Fibroblast of skin of right biceps (primary cell): ENCODE measurements around the gene HNRNPLL.
"Not testable (repeated sequence)": the region's sequence is repeated elsewhere in the genome, so short reads cannot be mapped to it uniquely, and the experiment has no call there.

Source experiments
- DNase-seq: peaks from one replicate; pipeline ENCODE4 v3.0.0-alpha.2; 2013

Gene HNRNPLL

DNA sequence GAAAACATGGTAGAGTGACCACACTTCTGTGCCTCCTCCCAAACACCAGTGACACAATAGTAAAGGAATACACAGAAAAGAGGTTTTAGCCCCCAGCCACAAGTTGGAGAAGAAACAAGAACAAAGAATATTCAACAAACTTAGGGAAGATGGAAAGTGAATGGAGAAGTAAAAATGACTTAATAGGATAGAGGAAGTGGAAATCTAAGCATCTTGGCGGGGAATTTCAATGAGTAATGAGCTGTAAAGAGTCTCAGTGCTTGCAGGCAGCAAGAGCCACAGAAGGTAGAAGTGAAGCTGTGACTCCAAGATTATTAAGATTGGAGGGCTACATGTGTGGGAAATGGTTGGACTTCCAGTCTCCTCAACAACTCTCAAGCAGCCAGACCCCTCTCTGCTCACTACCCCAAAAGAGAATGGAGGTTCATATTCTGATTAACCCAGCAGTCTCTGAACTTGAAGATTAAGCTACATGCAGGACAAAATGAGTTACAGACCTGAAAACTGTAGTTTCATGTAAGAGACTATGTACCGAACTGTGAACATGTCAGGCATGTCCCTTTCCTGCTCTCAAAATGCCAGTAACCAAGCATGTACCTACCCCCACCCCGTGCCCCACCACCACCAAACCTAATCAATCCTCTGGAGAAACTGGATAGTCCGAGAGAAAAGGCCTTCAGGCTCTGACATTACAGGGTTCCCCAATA, 16.9 kb upstream of the HNRNPLL start:
- peak; percentile 8 for DNase-seq

DNA sequence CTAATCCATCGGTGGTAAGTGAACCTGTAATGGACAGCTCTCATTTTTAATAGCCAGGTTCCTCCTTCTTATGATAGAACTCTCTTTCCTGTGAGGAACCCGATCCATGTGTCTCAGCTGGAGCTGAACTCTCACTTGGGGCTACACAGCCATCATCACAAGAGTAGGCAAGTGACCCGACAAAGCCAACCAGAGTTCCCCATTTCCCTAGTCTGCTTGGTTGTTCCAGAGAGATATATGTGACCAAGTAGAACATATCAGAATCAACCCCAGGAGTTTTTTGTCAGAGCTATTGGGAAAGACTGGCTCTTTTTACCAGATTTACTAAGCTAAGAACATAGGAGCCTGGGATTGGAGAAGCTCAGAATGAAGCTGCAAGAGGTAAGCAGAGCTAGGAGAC, 14.6 kb upstream of the HNRNPLL start:
- no peak for DNase-seq

DNA sequence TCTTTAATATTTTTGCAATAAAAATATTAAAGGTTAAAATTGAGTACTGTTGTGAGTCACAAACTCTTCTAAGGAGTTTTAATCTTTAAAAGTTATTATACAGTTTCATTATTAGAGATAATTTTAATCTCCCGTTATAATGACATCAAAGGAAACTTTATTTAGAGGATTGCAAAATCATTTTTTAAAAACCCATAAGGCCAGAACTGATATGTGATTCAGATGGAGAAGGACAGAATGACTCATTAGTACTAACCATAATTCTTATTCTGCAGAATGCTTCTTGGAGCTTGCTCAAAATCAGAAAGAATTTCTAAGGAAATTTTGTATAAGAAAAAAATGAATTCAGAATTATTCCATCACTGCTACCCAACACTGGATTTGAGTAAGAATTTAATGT, 12.5 kb upstream of the HNRNPLL start:
- DNase-seq, result peak; percentile 41

DNA sequence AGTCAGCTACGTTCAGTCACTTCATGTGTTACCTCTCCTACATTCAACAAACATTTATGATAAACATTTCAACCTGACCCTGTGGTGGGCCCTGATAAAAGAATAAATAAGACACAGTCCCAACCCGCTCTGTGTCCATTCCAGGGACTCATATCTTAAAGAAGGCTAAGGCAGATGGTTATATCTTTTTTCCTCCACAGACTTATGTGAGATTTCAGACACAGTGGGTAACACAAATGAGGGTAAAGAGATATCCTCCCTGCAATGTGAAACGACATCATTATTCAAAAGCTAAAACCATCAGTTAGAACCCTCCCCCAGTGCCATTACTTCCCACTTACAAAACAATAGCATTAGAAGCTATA, 11.1 kb upstream of the HNRNPLL start:
- no peak for DNase-seq

DNA sequence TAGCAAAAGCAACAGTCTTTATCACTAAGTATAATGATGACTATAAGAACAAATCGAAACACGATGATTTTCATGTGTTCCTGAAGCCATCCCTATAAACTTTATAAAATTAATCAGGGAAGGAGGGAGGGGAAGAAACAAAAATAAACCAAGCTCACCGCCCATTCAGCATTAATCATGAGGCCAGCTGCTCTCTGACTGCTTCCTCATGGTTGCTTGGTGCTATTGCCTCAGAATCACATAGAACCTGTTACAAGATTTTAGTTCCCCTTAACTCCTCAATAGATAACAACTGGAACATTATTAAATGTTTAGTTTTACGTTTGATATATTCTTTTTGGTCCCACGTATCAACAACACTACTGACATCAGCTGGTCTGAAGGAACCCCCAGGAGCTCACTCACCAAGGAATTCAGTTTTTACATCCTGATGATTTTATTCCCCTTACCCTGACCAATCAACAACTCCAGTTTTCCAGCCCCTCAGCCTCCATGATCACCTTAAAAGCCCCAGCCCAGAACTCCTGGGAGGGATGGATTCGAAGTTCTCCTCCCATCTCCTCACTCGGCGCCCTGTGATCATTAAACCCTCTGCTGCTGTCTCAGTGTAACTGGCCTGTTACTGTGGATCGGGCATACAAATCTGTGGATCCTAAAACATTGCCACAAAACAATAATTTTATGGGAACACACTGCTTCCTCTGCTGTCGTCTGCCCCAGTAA, 10.6 kb upstream of the HNRNPLL start:
- DNase-seq, result peak; percentile 8

DNA sequence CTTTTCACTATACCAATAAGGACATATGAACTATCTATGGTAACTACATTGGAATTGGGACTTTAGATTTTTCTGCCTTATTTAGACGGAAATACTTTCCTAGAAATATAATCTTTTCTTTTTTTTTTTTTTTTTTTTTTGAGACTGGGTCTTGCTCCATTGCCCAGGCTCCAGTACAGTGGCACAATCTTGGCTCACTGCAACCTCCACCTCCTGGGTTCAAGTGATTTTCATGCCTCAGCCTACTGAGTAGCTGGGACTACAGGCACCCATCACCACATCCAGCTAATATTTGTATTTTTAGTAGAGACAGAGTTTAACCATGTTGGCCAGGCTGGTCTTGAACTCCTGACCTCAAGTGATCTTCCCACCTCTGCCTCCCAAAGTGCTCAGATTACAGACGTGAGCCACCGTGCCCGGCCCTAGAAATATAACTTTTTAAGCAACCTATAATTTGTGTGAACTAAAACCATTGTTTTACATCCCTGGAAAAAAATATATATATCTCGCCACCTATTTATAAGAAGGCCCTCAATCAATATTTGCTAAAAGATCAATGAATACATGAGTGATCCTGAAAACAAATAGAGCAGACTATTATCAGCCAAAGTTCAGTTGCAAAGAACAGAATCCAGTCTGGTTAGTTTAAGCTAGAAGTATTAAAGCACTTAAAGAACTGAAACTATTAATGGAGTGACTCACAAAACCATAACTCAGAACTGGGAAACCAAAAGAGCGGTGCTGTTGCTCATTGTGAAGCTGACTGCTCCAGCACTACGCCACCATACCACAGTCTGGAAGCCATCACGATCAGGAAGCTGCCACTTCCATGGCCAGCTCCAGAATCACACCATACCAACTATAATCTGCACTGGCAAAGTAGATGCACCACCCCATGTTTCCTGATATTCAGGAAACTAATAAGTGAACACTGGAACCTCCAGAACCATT, 8.4 kb upstream of the HNRNPLL start:
- DNase-seq, result peak; percentile 53

DNA sequence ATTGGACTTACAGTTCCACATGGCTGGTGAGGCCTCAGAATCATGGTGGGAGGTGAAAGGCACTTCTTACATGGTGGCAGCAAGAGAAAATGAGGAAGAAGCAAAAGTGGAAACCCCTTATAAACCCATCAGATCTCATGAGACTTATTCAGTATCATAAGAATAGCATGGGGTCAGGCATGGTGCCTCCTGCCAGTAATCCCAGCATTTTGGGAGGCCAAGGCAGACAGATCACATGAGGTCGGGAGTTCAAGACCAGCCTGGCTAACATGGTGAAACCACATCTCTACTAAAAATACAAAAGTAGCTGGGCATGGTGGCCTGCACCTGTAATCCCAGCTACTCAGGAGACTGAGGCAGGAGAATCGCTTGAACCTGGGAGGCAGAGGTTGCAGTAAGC, 6.5 kb upstream of the HNRNPLL start:
- DNase-seq, result not testable (repeated sequence)

DNA sequence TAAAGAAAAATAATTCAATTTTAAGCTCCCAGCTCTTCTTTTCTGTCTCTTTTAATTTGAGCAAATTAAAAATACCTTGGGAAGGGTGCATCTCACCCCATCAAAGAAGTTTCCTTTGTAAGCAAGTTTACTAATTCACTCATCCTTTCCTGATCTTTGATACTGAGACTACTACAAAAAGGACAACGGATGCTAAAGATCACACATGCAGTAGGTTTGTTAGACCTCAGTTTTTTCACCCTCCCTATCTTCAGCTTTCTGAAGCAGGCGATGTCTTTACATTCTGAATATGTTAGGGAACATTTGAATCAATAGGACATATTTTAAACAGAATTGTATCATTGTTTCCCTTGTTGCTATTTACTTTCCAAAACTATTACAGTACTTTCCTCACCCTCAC, 6.0 kb upstream of the HNRNPLL start:
- no peak for DNase-seq

DNA sequence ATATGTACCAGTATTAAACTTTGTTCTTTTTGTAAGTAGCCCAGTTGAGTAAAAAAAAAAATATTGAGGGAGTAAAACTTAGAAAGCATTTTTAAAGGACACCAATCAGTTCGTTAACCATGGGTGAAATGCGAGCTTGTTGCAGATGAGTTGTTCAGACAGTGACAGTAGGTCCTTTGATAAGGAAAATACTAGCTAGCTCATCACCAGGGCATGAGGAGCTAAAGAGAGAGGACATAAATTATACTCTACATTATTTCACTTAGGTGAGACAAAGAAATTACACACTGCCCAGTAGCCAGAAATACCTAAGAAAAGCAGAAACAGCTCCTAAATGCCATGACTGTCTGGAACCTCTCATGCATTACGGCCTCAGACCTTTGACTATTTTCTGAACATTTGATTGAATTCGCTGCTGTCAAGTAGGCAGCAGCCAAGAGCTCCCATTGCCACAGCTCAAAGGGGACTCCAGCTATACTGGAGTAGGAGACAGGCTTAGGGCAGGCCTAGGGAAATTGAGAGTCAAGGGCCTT, 2.6 kb upstream of the HNRNPLL start:
- no peak for DNase-seq

DNA sequence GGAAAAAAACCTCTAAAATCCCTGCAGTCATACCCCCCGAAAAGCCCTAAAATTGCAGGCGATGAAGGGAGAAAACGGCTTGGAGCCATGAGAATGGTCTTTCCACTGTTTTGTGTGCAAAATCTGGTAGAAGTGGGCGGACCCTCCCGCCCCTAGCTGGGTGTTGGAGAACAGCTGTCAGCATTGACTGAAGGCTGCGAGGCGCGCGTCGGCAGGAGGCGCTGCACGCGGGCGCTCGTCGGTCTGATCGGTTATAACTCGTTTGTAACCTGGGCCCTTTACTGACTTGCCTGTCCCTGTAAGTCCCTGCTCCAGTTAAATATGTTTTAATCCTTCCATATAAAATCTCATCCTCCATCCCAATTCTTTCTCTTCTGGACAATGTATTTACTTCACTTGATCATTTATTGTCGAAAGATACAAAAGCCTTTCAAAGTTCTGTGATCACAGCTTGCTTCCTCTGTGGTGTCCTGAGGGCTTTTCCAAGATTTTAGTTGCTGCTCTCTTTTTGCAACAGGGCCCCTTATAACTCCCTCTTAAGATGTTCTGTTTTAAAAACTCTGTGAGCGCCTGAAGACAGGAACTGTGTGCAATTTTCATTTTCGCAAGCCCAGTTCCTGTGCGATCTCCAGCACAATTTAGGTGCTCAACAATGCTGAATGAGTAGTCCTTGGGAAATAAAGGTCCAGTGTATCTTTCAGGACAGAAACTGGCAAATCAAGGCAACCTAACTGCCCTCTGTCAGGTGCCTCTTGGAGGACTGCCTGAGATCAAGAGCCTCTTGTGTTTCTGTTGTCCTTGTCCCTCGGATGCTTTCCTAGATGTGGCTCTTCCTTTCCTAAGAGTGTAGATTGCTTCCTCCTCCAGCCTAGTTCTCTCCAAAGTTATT, 918 bp upstream of the HNRNPLL start:
- peak; percentile 82 for DNase-seq

DNA sequence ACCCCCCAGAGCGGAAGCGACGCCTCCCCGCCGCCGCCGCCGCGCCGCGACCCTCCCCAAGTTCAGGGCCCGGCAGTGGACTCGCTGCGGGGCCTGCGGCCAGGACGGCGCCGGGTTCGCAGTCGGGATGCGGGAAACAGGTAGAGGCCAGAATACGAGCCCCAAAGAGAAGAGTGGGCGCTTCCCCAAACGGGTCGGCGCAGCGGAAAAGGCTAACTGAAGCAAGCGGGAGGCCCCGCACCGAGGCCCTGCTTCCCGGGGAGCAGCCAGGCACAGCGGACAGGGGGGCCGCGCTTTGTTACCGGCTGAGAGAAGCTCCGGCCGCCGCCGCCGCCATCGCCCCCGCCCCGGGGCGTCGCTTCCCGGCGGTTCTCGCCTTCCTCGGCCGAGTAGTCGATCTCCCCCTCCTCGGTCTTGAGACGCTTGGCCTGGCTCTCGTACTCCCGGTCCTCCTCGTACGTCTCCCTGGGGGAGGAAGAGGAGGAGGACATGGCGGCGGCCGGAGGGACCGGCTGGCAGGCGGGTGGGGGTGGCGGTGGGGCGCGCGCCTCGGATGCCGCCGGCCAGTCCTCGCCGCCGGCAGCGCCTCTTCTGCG, 494 bp downstream of the HNRNPLL start:
- no peak for DNase-seq

DNA sequence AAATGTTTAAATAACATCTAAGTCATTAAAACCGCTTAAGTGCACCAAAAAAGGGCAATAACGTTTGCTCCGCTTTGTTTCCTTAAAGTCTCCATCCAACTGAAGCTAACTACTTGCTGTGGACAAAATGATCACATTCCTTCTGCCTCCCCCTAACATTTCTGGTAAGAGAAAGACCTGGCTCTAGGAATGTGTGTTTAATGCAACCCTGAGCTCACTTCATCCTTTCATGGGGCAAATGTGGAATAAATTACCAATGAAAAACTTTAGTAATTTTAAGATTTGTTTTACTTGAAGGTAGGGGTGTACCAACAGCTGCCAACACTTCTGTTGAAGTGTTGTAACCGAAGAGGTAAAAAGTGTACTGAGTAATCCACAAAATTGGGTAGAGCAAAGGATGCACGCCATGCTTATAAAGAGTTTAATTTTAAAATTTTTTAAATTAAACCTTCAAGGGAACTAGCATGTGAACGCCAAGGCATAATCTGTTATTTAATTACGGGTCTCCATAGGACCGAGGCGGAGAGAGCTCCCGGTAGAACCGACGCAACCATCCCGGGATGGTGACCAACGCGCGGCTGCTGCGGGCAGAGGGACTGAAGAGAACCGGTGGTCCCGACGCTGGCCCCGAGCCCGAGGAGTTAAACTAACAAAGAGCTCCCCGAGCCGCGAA, 1.1 kb downstream of the HNRNPLL start:
- DNase-seq, result peak; percentile 45

DNA sequence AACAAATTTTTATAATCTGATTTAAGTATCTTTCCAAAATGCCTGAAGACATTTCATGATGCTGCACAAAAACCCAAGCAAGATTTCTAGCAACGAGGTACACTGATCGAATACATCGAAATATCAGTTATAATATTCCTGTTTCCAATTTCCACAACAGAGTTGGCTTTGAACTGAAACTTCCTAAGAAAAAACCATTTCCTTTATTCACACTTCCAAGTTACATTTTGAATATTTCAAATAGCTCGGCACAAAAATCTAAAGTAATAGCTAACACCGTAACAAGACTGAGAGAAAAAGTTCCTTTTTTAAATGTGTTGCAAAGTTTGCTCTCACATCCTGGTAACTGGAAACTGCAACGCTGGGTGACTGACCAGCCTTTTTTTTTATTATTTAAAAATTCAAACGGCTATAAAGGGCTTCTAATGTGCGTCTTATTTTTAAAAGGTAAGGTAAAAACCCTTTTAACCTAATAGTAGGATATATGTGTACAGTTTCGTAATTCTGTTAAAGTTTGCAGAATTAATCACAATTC, 1.7 kb downstream of the HNRNPLL start:
- DNase-seq, result no peak

DNA sequence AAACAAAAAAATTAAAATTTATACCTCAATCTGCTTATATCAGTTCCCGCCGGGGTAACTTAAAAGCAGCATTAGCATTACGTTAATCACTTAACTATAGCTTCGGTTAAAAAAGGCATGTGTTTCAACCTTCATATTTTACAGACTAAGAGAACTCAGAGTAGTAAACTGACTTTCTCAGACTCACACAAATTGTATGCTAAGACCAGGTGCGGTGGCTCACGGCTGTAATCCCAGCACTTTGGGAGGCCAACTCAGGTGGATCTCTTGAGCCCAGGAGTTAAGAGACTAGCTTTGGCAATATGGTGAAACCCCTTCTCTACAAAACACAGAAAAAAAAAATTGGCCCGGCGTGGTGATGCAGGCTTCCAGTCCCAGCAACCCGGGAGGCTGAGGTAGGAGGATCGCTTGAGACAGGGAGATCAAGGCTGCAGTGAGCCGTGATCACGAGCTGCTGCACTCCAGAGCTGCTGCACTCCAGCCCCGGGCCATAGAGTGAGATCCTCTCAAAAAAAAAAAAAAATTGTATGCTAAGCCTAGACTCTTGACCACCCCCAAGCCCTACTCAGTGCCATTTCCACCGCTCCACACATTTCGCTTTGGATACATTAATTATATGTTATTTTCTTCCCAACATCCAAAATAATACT, 2.4 kb downstream of the HNRNPLL start:
- DNase-seq, result peak; percentile 11

DNA sequence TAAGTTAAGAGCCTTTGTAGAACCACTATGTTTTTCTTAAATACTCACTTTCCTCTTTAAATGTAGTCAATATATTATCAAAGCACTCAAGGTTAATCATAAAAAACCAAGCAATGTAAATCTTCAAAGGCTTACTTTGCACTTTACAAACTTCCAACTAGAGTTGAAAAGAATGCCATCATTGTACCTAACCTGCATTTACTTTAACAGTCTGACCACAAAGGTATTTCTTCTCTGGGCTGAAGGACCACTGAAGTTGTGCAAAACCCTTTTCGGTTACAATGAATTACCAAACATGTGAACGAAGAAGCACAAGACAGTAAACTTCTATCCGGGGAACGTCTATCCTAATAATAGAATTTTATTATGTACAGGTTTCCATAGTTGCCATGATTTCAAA, 3.0 kb downstream of the HNRNPLL start:
- DNase-seq, result no peak

DNA sequence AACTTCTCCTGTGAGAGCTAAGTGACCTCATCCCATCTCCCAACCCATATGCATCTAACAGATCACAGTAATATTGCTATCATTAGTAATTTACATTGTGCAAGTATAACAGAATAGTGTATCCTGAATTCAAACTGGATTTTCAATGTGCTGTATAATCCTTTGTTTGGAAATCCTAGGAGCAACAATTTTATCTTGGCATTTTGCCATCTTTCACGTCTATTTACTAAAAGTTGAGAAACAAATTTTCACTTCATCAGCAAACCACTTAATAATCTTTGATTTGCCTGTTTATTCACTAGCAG, 3.8 kb downstream of the HNRNPLL start:
- peak; percentile 16 for DNase-seq

DNA sequence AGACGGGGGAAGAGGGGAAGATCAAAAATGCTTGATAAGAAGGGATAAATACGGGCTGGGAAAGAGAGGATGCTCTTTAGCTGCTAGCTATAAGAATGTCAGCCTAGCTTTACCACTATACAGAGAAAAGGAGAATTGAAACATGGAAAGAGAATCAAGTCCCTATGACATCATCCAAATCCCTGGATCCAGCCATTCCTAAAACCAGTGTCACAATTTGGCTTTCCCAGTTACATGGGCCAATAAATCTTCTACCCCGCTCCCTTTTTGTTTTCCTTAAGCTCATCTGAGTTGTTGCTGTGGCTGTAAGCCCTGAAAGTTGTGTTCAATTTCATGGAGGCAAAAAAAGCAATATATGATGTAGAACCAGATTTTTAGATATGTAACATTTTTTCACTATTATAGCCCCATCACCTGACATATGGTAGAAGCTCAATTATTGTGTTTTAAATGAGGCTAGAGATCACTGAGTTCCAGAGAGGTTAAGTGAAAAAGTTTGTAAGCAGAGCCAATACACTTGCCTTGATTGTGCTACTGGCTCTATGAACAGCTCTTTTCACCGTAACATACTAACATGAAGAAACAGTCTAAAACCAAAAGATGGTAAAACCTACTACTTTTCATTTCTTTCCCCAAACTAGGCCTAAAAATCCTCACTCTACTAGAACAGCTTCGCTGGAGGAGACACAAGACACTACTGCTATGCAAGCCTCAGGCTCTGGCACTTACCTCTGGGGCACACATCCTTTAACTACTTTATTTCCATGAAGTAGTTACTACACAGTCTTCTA, 4.3 kb downstream of the HNRNPLL start:
- DNase-seq, result peak; percentile 43

DNA sequence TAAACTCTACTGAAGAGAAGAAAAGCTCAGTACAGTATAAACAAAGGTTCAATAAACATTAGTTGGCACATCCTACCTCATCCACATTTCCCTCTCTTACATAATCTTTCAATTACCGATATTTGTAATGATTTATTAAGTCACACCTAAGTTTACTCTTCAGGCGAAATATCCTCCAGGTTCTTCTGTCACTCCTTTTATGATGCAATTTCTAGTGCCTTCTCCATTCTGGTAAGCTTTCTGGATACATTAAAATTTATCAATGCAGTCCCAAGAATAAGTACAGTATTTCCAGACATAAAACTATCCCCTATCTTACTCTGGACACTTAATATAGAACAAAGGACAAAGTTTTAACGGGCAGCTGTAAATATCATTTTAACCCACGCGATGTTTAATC, 5.6 kb downstream of the HNRNPLL start:
- DNase-seq, result no peak

DNA sequence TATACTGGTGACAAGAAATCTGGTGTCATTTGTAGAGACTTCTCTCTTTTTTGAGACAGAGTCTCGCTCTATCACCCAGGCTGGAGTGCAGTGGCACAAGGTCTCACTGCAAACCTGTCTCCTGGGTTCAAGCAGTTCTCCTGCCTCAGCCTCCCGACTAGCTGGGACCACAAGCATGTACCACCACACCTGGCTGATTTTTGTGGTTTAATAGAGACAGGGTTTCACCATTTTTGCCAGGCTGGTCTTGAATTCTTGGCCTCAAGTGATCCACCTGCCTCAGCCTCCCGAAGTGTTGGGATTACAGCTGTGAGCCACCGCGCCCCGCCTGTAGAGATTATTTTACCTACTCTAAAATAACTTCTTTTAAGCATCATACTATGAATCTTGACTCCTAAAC, 6.5 kb downstream of the HNRNPLL start:
- DNase-seq, result no peak

DNA sequence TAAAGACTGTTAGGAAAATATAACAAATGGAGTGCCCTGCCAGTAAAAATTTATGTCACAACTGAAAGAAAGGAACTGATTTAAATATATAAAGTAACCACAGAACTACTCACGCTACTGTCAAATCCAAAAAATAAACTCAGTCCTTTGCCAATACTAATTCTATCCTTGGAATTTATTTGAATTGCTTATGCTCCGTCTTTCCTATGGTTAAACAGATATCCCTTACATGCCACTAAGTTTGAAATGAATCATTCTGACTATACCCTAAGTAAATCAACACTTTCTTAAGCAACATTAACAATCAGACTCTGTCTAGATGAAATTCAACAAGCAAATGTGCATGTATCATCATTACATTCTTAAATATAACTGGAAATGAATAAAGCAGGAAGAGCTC, 9.8 kb downstream of the HNRNPLL start:
- peak; percentile 70 for DNase-seq
